ENCODE results near the gene STAP2.

STAP2 gene

DNA sequence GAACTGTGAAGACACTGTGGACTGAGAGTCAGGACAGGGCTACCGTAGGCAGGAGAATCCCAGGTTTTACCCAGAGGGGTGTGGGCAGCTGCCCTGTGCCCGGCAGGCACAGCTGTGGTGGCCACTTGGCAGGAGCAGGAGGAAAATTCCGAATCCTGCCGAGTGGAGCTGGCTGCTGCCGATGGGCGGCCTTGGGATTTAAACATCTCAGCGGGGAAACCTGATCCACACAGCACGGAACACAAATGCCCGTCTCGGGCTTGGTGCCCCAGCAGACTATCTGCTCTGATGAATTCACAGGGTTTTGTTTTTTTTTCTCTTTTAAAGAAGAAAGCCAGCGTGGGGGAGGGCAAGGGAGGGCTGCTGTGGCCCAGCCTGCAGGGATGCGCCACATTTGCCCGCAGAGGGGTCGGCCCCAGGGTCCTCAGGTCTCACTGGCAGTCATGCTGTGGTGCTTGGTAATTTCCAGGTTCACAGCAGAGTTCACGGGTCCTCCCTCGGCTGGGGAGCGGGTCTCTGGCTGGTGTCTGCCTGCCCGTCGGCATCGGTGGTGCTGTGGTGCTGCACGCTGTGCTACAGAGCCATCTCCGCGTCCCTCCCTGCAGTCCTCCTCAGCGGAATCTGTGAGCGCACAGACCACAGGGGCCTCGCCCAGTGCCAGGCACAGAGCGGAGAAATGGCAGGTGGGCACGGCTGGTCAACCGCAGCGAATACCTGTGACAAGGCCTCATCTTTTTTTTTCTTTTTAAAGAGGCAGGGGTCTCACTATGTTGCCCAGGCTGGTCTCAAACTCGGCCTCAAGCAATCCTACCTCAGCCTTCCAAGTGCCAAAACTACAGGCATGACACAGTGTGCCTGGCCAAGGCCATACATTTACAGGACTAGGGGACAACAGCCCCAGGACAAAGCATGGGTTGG, 32.9 kb upstream of the STAP2 start:
- peak overlapping the region in 15 of 21 experiments; percentile 76 to 95 (median 89) for H3K27ac ChIP-seq
- H3K4me3 ChIP-seq, result no peak overlapping the region

DNA sequence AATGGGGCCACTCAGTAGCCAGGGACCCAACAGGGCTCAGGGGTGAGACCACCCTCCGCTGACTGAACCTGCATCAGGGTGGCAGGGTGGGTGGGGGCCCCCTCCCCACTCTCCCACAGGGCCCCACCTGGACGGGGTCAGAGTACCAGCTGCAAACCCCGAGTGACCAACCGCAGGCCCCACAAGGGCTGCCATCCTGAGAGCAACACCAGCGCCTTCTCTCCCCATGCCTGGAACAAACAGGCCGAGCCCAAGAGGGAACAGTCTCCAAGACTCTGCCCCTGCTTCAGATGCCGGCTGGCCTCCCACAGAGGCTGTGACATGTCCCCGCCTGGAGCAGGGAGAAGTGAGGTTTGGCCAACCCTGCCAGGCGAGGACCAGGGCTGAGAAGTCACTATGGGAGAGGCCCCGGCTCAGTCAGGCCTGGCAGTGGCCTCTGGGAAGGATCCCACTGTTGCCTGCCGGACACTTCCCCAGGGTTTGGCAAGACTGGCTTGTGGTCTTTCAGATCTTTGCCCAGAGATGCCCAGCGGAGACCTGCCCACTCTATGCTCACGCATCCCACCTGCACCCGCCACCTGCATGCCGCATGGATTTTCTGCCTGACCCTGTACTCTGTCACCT, 31.9 kb upstream of the STAP2 start:
- Histone ChIP-seq H3K27ac (peak overlapping the region in 20 of 21 experiments; percentile 74 to 95 (median 87)), H3K4me3 (peak overlapping the region in 4 of 7 experiments; percentile 2 to 30 (median 26))

DNA sequence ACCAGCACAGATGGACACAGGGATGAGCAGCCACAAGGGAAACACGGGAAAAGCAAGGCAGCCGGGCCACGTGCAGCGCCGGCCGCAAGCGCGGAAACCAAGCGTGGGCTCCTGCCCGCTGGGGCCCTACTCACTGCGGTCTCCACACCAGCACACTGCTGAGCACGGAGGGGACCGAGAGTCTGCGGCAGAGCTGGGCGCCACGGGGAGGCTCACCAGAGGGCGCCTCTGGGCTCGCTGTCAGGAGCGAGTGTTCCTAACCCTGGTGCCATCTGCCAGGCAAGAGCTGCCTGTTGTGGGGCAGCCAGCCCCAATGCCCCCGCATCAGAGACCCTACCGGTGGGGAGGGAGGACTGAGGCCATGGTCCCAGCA, 31.2 kb upstream of the STAP2 start:
- H3K27ac ChIP-seq, result peak overlapping the region in 20 of 21 experiments; percentile 74 to 95 (median 87)
- H3K4me3 ChIP-seq, result peak overlapping the region; percentile 2 to 30 (median 25)

DNA sequence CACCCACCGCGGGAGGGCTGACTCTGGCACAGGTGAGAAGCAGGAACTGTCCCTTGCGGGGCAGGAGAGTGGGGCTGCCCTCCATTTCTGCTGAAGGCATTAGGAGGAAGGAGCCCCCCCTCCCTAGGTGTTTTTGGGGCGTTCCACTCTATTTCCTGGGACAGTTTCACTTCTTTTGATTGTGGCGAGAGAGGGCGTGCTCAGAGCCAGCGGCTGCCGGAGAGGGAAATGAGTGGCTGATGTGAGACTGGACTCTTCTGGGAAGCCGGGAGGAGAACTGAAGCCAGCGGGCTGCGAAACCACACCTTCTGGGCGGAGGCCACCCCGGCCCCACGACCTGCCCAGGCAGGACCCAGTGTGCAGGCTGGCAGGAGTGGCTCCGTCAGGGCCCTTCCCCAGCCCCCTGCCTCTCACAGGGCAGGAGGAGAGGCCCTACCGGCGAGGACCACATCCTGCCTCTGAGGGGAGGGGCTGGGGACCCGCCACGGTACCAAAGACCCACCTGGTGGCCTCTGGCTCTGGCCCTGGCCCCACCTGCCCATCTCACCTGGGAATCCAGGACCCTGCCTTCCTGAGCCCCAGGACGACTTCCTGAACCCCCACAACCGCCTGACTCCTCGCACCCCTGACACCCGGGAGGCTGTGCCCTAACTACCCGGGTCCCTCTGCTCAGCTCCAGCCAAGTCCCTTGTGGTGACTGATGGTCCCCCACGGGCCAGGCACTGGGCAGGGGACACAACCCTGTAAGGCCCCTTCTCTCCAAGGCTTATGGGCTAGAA, 30.7 kb upstream of the STAP2 start:
- Histone ChIP-seq H3K4me3 (peak overlapping the region; percentile 2 to 30 (median 25)), H3K27ac (peak overlapping the region in 20 of 21 experiments; percentile 74 to 95 (median 87))

DNA sequence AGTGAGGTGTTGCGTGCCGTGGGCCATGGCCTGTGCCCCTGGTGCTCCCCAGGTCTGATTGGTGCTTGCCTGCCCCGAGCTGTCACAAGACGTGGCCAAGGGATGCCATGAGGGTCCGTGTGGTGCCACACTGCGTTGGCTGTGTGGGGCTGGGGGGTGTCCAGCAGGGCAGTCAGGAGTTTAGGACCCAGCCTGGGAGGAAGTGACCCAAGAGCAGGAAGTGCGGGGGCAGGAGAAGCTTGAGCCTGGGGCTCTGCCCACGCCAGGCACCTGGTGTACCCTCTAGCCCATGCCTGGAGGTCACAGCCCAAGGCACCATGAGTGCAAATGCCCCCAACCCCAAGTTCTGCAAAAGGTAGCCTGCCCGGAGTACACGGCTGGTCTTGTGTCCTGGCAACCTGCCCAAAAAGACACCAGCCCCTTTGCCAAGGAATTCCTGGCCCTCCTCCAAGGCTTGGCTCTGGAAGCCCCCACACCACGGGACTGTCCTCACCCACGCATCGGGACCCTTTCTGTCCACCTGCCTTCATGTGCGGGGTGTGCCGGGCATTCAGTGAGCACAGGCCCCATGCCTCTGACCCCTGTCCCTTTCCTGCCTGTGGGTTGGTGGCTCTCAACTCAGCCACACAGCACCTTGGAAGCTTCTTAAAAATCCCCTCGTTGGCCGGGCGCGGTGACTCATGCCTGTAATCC, 29.6 kb upstream of the STAP2 start:
- H3K27ac ChIP-seq, result peak overlapping the region in 19 of 21 experiments; percentile 74 to 95 (median 87)
- peak overlapping the region in 1 of 7 experiments; percentile 30 for H3K4me3 ChIP-seq

DNA sequence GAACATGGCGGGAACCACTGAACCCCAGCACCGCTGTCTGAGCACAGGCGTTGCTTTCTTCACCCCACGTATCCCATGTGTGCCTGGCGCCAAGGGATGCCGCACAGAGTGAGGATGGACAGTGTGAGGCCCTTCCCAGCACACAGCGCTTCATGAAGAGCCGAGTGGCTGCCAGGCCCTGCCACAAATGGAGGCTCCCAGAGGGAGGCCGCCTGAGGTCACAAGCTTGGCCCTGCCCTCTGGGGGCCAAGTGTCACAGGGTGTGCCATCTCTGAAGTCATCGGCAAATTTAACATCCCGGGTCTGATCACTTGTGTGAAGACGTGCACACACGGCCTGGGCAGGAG, 29.1 kb upstream of the STAP2 start:
- peak overlapping the region in 17 of 21 experiments; percentile 74 to 95 (median 87) for H3K27ac ChIP-seq
- no peak overlapping the region for H3K4me3 ChIP-seq

DNA sequence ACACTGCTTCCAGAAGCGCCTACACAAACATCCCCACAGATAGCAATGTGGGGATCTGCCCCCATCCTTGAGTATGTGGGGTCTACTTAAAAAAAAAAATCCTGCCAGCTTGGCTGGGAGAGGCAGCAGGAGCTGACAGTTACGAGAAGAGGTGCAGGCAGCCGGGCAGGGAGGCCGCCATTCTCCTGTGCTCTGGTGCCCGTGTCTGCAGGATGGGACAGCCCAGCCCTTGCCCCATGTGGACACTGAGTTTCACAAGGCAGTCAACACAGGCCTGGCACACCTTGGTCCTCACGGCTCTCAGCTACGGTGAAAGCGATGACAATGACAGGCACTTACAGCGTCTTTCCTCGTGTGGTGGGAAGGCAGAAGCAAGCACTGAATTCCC, 28.7 kb upstream of the STAP2 start:
- H3K27ac ChIP-seq, result peak overlapping the region in 12 of 21 experiments; percentile 79 to 95 (median 87)

DNA sequence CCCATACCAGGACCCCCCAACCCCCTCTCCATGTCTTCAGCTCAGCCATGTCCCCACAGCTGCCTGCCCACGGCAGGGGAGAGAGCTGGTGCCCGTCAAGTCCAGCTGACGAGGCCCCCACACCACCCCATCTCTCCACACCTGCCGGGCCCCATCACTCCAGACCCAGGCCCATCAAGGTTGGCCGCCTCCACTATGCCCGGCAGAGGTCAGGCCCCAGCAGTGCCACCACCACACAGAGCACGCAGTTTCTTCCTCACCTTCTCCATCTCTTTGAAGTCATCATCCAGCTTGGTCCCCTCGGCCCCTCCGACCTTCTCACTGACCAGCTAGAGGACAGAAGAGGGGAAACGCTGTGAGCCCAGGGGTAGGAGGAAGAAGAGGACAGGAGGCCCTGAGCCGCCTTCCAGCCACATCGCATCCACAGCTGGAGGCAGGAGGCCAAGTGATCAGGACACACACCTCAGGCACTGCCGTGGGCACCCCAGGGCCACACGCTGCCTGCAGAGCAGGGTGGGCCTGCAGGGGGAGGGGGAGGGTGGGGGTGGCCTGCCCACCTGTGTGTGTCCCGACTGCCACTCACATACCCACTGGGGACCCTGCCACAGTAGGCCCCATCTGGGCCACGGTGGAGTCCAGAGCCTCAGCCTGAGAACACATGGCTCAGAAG, 28.2 kb upstream of the STAP2 start:
- Histone ChIP-seq H3K4me3 (no peak overlapping the region), H3K27ac (peak overlapping the region in 8 of 21 experiments; percentile 31 to 95 (median 86))

More for the DNA sequence above, 28.7 kb upstream of the STAP2 start:
- H3K4me3 ChIP-seq, result no peak overlapping the region

DNA sequence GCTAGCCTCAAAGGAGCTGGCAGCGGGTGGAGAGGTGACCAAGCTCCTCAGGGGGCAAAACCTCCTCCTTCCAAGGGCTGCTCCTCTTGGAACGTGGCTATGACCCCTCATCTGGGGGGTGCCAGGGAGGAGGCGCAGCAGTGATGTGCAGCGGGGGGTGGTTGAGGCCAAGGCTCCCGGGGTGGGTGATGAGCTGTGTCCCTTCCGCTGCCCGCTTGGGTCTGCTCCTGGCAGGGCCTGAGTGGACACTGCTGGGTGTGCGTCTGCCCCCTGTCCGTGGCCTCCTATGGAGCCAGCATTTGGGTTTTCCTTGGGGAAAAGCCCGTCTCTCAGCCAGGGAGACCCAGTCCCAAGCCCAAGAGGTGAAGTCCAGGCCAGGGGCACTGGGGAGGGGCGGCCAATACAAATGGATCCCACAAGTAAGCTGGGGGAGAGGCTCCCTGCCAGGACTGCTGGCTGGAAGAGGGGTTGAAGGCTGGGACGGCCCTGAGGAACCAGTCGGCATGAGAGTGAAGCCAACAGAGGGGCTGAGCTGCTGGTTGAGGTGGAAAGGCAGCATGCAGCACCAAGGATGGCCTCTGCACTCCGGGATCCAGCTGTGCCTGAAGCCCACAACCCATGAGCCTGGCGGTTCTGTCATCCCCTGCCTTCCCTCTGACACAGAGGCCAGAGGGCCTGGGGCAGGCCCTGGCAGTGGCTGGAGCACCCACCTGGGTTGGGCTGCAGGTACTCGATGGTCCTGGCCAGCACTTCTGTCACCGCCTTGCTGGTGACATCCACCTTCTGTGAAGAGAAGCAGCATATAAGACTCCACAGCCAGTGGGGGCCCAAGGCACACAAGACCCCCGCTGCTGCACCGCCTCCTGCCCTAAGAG, 27.4 kb upstream of the STAP2 start:
- peak overlapping the region in 2 of 21 experiments; percentile 30 to 31 for H3K27ac ChIP-seq
- H3K4me3 ChIP-seq, result no peak overlapping the region

DNA sequence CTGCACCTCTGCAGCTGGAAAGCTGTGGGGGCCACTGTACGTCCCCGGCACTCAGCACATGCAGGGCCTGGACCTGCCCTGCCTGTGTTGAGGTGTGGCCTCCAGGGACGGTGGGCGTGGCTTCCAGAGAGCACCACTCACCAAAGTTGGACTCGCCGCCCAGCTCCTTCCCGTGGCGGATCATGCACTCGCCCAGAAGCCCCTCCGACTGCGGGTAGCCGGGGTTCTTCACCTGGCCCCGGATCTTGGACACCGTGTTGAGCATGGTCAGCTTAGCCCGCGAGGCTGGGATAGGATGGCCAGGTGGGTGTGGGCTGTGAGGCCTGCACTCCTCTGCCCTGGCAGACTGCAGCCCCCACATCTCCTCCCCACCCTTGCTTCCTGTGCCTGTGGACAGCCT, 26.7 kb upstream of the STAP2 start:
- Histone ChIP-seq H3K27ac (peak overlapping the region in 2 of 21 experiments; percentile 30 to 31), H3K4me3 (no peak overlapping the region)

DNA sequence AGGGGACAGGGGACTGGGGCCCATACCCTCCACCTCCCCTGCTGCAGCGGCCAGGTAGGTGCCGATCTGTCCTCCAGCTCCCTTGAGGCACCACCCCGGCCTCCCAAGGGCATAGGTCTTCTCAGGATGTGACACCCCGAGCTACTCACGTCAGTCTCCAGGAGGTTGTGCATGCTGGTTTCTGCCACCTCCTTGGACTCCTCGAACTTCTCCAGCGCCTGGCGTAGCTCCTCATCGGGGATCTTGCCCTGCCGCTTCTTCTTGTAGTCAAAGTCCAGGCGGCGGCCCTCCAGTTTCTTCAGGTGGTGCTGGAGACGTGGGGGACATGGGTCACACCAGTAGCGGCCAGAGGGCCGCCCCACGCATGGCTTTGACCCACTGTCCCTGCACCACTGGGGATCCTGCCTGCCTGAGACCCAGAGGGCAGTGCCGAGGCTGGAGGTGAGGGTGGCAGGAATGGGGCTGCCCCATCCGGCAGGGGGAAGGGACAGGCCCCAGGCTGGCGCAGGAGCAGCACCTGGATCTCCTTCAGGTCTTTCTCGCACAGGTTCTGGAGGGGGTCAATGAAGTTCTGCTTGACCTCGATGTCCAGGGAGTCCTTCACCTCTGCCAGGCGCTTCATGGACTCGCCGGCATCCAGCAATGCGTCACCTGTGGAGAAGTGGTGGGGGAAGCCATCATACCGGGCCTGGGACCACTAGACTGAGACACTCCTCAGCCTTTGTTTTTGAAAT, 25.1 kb upstream of the STAP2 start:
- H3K4me3 ChIP-seq, result no peak overlapping the region

DNA sequence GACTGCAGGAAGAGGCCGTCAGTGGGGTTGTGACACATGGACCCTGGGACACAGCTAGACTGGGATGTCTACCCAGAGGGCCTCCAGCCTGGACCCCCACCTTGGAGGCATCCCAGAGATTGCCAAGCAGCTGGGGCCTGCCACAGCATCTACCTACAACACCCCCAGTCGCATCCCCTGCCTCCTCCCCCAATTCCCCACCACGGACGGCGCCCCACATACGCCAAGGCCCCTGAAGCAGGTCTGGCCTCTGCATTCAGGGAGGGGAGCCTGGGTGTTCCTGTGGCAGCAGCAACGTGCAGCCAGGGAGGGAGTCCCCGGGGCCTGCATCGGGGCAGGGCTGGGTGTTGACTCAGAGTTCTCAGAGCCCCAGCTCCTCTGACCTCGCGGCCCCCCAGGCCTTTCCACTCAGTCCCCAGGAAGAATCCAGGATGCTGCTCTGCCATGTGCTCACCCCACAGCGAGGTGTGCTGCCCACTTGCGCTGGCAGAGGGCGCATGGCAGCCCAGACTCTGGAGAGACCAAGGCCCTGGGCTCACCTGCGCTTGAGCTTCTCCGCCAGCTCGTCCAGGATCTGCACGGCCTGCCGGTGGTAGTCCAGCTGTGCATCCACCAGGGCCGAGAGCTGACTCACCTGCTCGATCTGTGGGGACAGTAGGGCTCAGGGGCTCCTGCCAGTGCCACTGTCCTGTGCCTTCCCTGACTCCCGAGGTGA, 24.4 kb upstream of the STAP2 start:
- peak overlapping the region in 1 of 21 experiments; percentile 29 for H3K27ac ChIP-seq

More for the DNA sequence above, 25.1 kb upstream of the STAP2 start:
- H3K27ac ChIP-seq, result peak overlapping the region in 2 of 21 experiments; percentile 17 to 29

DNA sequence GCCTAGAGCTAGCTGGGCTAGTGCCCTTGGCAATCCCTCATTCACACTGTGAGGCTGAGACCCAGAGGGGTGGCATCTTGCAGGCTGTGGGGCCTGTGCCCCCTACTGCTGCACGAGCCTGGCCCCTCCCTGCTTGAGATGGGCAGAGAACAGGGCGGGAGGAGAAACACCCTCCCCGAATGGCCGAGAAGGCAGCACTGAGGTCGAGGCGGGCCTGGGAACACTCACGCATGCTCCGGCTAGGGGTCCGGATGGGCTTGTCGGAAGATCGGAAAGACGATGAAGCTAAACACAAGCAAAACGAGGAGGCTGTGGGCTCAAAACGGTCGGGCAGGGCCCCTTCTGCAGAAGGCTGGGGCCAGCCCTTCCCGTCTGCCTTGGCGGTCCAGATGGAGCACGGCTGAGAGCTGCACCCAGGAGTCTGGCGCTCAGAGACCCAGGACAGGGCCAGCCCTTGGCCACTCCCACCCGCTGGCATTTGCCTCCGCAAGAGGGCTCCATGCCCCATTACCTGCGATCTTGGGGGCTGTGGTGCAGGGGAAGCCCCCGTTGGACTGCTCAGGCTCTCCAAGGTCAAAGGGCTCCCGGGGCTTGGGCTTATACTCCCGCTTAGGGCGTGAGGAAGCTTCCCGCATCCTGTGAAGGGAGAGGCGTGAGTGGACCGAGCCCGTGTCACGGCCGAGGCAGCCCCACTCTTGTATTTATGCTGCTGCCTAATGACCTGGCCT, 23.6 kb upstream of the STAP2 start:
- H3K4me3 ChIP-seq, result no peak overlapping the region
- H3K27ac ChIP-seq, result no peak overlapping the region

More for the DNA sequence above, 24.4 kb upstream of the STAP2 start:
- no peak overlapping the region for H3K4me3 ChIP-seq

DNA sequence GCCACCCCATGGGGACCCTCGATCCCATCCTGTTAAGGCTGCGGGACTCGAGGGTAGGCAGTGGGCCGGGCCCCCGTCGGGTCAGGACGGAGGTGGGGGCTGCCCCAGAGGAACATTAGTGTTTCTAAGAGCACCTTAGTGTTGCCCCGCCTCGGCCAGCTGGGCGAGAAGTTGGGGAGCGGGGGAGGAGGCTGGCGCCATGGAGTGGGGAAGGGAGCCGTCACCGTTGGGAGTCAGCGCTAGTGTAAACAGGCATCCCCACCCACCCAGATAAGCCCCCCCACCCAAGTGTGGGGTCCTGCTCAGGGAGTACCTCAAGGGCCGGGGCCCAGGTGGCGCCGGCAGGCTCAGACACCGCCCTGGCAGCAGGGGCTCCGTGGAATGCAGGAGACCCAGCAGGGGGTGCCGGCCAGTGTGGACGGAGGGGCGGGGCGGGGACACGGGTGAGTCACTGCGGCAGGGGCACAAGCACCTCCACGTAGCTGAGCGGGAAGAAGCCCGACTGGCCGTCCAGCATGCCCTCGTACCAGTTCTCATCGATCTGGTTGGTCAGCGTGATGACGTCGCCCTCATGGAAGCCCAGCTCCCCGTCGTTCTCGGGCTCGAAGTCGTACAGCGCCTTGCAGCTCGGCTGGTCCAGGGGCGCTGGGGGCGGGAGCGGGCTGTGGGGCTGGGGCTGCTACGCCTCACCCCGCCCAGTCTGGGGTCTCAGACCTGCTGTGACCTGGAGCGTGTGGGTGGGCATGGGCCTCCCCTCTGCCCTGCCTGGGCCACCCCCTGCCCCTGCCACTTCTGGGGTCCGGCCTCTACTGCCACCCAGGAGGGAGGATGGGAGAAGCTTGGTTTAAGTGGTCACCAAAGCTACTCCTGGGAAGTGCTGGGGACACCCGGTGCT, 22.8 kb upstream of the STAP2 start:
- Histone ChIP-seq H3K27ac (no peak overlapping the region), H3K4me3 (no peak overlapping the region)

DNA sequence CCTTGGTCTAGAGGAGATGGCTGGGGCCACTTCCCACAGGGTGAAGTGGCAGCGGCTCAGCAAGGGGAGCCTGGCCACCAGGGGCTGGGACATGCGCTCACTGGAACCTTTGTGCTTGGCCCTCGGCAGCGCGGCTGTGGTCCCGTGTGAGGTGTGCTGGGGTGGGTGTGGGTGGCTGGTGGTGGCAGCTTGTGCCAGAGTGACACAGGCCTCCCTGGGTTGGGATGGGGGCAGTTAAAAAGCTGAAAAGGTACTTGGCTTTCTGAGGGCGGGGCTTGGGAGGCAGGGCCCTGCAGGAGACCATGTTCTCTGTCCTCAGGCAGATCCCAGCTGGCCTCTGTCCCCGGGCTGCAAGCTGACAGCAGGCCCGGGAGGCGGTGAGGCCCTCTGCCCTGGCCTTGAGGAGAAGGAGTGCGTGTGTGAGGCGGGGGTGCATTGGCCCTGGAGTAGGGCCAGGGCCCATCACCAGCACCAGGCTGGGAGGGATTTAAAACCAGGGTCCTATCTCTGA, 22.1 kb upstream of the STAP2 start:
- no peak overlapping the region for H3K27ac ChIP-seq
- H3K4me3 ChIP-seq, result no peak overlapping the region
